SK-N-SH treated with all-trans-retinoic acid at 6 μM for 48 hours (cell line): ENCODE results near the gene CACHD1.

Experiments used
- BACH2 ChIP-seq: fragments of 250-450 bp; sonication (Bioruptor Pico); IDR thresholded peaks from 2 replicates; pipeline ENCODE4 v1.9.0; 2021; ENCODE audit warnings: mild to moderate bottlenecking, borderline replicate concordance
- CSDC2 ChIP-seq: fragments of 250-450 bp; sonication (Bioruptor Pico); IDR thresholded peaks from 2 replicates; pipeline ENCODE4 v1.5.0; 2020; ENCODE audit warnings: mild to moderate bottlenecking, moderate library complexity
- ESRRG ChIP-seq: fragments of 250-450 bp; sonication (Bioruptor Pico); IDR thresholded peaks from 2 replicates; pipeline ENCODE4 v1.6.1; 2021; ENCODE audit warnings: mild to moderate bottlenecking
- GLIS3 ChIP-seq: fragments of 250-450 bp; sonication (Bioruptor Pico); IDR thresholded peaks from 2 replicates; pipeline ENCODE4 v1.5.0; 2020; ENCODE audit warnings: mild to moderate bottlenecking, moderate library complexity
- ISL1 ChIP-seq: fragments of 250-450 bp; sonication (Bioruptor Pico); IDR thresholded peaks from 2 replicates; pipeline ENCODE4 v2.1.2; 2022; ENCODE audit warnings: mild to moderate bottlenecking, moderate library complexity
- OSR1 ChIP-seq: fragments of 250-450 bp; sonication (Bioruptor Pico); IDR thresholded peaks from 2 replicates; pipeline ENCODE4 v1.8.0; 2022; ENCODE audit warnings: moderate library complexity, mild to moderate bottlenecking, inconsistent platforms
- ZFP3 ChIP-seq: fragments of 250-450 bp; sonication (Bioruptor Pico); IDR thresholded peaks from 2 replicates; pipeline ENCODE4 v1.5.0; 2020; ENCODE audit warnings: mild to moderate bottlenecking, moderate library complexity
- ZFP30 ChIP-seq: fragments of 450-650 bp; formaldehyde crosslinking; IDR thresholded peaks from 2 replicates; pipeline ENCODE4 v1.5.0; 2022; ENCODE audit warnings: mild to moderate bottlenecking, moderate library complexity

DNA sequence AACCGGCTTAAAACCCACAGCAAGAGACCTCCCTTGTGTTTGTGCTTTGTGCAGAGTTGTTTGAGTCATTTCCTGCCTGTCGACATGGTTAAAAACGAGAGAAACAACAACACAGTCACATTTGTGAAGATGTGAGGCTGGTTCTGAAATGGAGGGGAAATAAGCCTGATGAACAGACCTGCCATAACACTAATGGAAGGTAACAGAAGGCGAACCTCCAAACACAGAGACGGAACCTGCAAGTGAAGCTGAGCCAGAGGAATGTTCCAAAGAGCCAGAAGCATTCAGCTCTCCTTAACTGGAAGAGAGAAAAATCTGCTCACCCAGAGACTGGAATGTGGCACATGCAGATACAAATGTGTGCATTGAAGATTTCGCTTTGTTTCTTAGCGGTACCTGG is 221.7 kb downstream of the CACHD1 start:
- TF ChIP-seq CSDC2 (no peak), OSR1 (CRISPR knock-in tag) (no peak), GLIS3 (CRISPR knock-in tag) (no peak), ESRRG (CRISPR knock-in tag) (no peak), ZFP3 (CRISPR knock-in tag) (no peak), ZFP30 (no peak), BACH2 (CRISPR knock-in tag) (no peak), ISL1 (CRISPR knock-in tag) (no peak)
